Liver (tissue), 9 donors: ENCODE data around the gene SEMA4D. TPM values are rescaled to one million over a fixed set of nuclear protein-coding genes. Genes with fewer than 3 reads are reported as not detected.

ENCODE experiments used
- DNase-seq: peaks from one replicate; pipeline ENCODE4 v3.0.0-alpha.2; 2017; ENCODE audit warnings: low spot score
- H3K27ac ChIP-seq, 2 donors: one replicate each; pipeline ENCODE4 v1.7.0; 2013; ENCODE audit warnings: inconsistent platforms in 2 of 2, low read length in 2 of 2, control low read depth in 1 of 2, low read depth in 1 of 2, mild to moderate bottlenecking in 1 of 2
- H3K27me3 ChIP-seq, 4 donors: one replicate each; pipeline versions ENCODE4 v1.6.1 to v1.7.0; 2013; ENCODE audit warnings: low read length in 3 of 4, inconsistent platforms in 1 of 4, mild to moderate bottlenecking in 1 of 4, moderate library complexity in 1 of 4; ENCODE audit not compliant: control insufficient read depth in 4 of 4, insufficient read depth in 4 of 4
- H3K36me3 ChIP-seq, 4 donors: one replicate each; pipeline versions ENCODE4 v1.6.1 to v1.7.0; 2013; ENCODE audit warnings: low read length in 3 of 4, mild to moderate bottlenecking in 3 of 4, low read depth in 1 of 4, moderate library complexity in 1 of 4; ENCODE audit not compliant: control insufficient read depth in 4 of 4, insufficient read depth in 3 of 4
- H3K4me1 ChIP-seq, 4 donors: one replicate each; pipeline versions ENCODE4 v1.6.1 to v1.7.0; 2013; ENCODE audit warnings: low read length in 3 of 4, mild to moderate bottlenecking in 3 of 4, moderate library complexity in 1 of 4; ENCODE audit not compliant: control insufficient read depth in 4 of 4, insufficient read depth in 4 of 4
- H3K4me3 ChIP-seq, 3 donors: one replicate each; pipeline versions ENCODE4 v1.6.1 to v1.7.0; 2013; ENCODE audit warnings: low read length in 3 of 3, control low read depth in 1 of 3, low read depth in 1 of 3, mild to moderate bottlenecking in 1 of 3
- H3K9ac ChIP-seq, 2 donors: one replicate each; pipeline ENCODE4 v1.7.0; 2013; ENCODE audit warnings: low read length in 2 of 2, mild to moderate bottlenecking in 2 of 2, moderate library complexity in 2 of 2, control low read depth in 1 of 2, low read depth in 1 of 2
- H3K9me3 ChIP-seq, 4 donors: one replicate each; pipeline versions ENCODE4 v1.6.1 to v1.7.0; 2013; ENCODE audit warnings: low read length in 3 of 4; ENCODE audit not compliant: control insufficient read depth in 4 of 4
- ATF3 ChIP-seq: IDR thresholded peaks from 2 replicates; pipeline ENCODE4 v1.6.1; 2016; ENCODE audit warnings: antibody characterized with exemption
- CTCF ChIP-seq: fragments of 150-350 bp; IDR thresholded peaks from 2 replicates; pipeline ENCODE4 v1.5.1; 2017; ENCODE audit warnings: improper control_type of control experiment, low read depth, low read length; ENCODE audit not compliant: missing input control
- EGR1 ChIP-seq, 2 donors: IDR thresholded peaks; 2 replicates each; pipeline ENCODE4 v1.6.1; 2016 to 2018; ENCODE audit warnings: antibody characterized with exemption in 2 of 2, low read depth in 2 of 2
- FOXA1 ChIP-seq: IDR thresholded peaks from 2 replicates; pipeline ENCODE4 v1.6.1; 2016; ENCODE audit warnings: antibody characterized with exemption
- FOXA2 ChIP-seq: IDR thresholded peaks from 2 replicates; pipeline ENCODE4 v1.6.1; 2016; ENCODE audit warnings: antibody characterized with exemption
- GABPA ChIP-seq, 2 donors: IDR thresholded peaks in 1 of 2; conservative IDR thresholded peaks in 1 of 2; 2 replicates each; pipeline ENCODE4 v1.6.1; 2016; ENCODE audit warnings: antibody characterized with exemption in 2 of 2, mild to moderate bottlenecking in 1 of 2, moderate library complexity in 1 of 2
- HNF4A ChIP-seq, 2 donors: conservative IDR thresholded peaks; 2 replicates each; pipeline ENCODE4 v1.6.1; 2016; ENCODE audit warnings: antibody characterized with exemption in 2 of 2, mild to moderate bottlenecking in 2 of 2
- HNF4G ChIP-seq: IDR thresholded peaks from 2 replicates; pipeline ENCODE4 v1.6.1; 2016; ENCODE audit warnings: antibody characterized with exemption
- JUND ChIP-seq, 2 donors: IDR thresholded peaks; 2 replicates each; pipeline ENCODE4 v1.6.1; 2016; ENCODE audit warnings: antibody characterized with exemption in 2 of 2
- MAX ChIP-seq: IDR thresholded peaks from 2 replicates; pipeline ENCODE4 v1.6.1; 2016; ENCODE audit warnings: antibody characterized with exemption
- NR2F2 ChIP-seq: IDR thresholded peaks from 2 replicates; pipeline ENCODE4 v1.6.1; 2016; ENCODE audit warnings: antibody characterized with exemption
- RAD21 ChIP-seq, 2 donors: IDR thresholded peaks; 2 replicates each; pipeline ENCODE4 v1.6.1; 2016; ENCODE audit warnings: antibody characterized with exemption in 2 of 2, mild to moderate bottlenecking in 2 of 2
- REST ChIP-seq: IDR thresholded peaks from 2 replicates; pipeline ENCODE4 v1.6.1; 2016; ENCODE audit warnings: antibody characterized with exemption, mild to moderate bottlenecking
- RXRA ChIP-seq, 2 donors: IDR thresholded peaks; 2 replicates each; pipeline ENCODE4 v1.6.1; 2017 to 2018; ENCODE audit warnings: antibody characterized with exemption in 2 of 2, mild to moderate bottlenecking in 1 of 2
- SP1 ChIP-seq: IDR thresholded peaks from 2 replicates; pipeline ENCODE4 v1.6.1; 2018; ENCODE audit warnings: antibody characterized with exemption, mild to moderate bottlenecking
- TAF1 ChIP-seq: conservative IDR thresholded peaks from 2 replicates; pipeline ENCODE4 v1.6.1; 2016; ENCODE audit warnings: antibody characterized with exemption, mild to moderate bottlenecking
- YY1 ChIP-seq: IDR thresholded peaks from 2 replicates; pipeline ENCODE4 v1.6.1; 2016; ENCODE audit warnings: antibody characterized with exemption, mild to moderate bottlenecking
- ZBTB33 ChIP-seq: IDR thresholded peaks from 2 replicates; pipeline ENCODE4 v1.6.1; 2016; ENCODE audit warnings: antibody characterized with exemption
- WGBS: extraction: QIAGEN DNeasy Blood & Tissue Kit; methylation state at CpG from one replicate; pipeline ENCODE4 v1.1.7; 2013; 5-methylcytosine and 5-hydroxymethylcytosine counted together
- polyA plus RNA-seq, 2 donors: library from polyadenylated mRNA; stranded (reverse) in 1 of 2; unstranded in 1 of 2; fragments of 200-250 nt in 1 of 2; fragments of >200 nt in 1 of 2; fragmentation: Nextera tagmentation in 1 of 2; extraction: Ambion mirVana in 1 of 2; gene quantifications; one replicate each; pipeline versions ENCODE4 v1.2.1 to v1.2.3, GENCODE V29; 2013 to 2015
- total RNA-seq, 2 donors: library from RNA; depleted of rRNA; stranded (reverse); fragments of >200 nt; gene quantifications; one replicate each; pipeline ENCODE4 v1.2.3, GENCODE V29; 2014
- donor health status: healthy.
- donor health status: healthy.
- donor health status: healthy.
- donor health status: healthy.
- donor health status: healthy.

The SEMA4D gene
- total and polyA plus RNA-seq, 4 donors: 1.4 to 12.0 (median 4.1) TPM

GRCh38 chr9:89329917-89330316, 168.0 kb downstream of the SEMA4D start:
- H3K36me3 ChIP-seq: peaks cover 10 to 56% (median 50%) of the 10 kb centered on the region in 4 donors
- H3K27me3 ChIP-seq: no peaks in the 10 kb centered on the region
- no peak for DNase-seq
- peaks cover 0 to 4% (median 0%) of the 10 kb centered on the region in 4 donors for H3K4me1 ChIP-seq
- H3K9me3 ChIP-seq: no peaks in the 10 kb centered on the region
- no peak for TF ChIP-seq REST
- no peak for TF ChIP-seq RXRA (IDR thresholded peaks at IDR 0.05)
- TF ChIP-seq ZBTB33: no peak
- TF ChIP-seq YY1: no peak
- TF ChIP-seq EGR1 (IDR thresholded peaks at IDR 0.05; ENCODE audit: low read depth in 2 of 2): no peak
- no peak for TF ChIP-seq SP1
- no peak for TF ChIP-seq TAF1
- no peak for TF ChIP-seq FOXA2
- TF ChIP-seq GABPA (IDR thresholded peaks at IDR 0.05 in 1 of 2, conservative IDR thresholded peaks at IDR 0.05 in 1 of 2): no peak
- TF ChIP-seq HNF4A (conservative IDR thresholded peaks at IDR 0.05): no peak
- TF ChIP-seq HNF4G: no peak
- no peak for TF ChIP-seq MAX
- no peak for TF ChIP-seq FOXA1
- no peak for TF ChIP-seq ATF3
- TF ChIP-seq JUND (IDR thresholded peaks at IDR 0.05): no peak
- no peak for TF ChIP-seq RAD21 (IDR thresholded peaks at IDR 0.05)
- TF ChIP-seq NR2F2: no peak
- no peak for TF ChIP-seq CTCF
- H3K4me3 ChIP-seq: no peak overlapping the region
- no peak overlapping the region for H3K9ac ChIP-seq
- H3K27ac ChIP-seq: no peak overlapping the region

GRCh38 chr9:89328064-89328463, 169.8 kb downstream of the SEMA4D start:
- H3K4me1 ChIP-seq: peaks cover 0 to 6% (median 6%) of the 10 kb centered on the region in 4 donors
- no peak for TF ChIP-seq GABPA (IDR thresholded peaks at IDR 0.05 in 1 of 2, conservative IDR thresholded peaks at IDR 0.05 in 1 of 2)
- TF ChIP-seq NR2F2: no peak
- TF ChIP-seq MAX: no peak
- no peak for TF ChIP-seq EGR1 (IDR thresholded peaks at IDR 0.05; ENCODE audit: low read depth in 2 of 2)
- no peak for TF ChIP-seq CTCF
- no peak for TF ChIP-seq RAD21 (IDR thresholded peaks at IDR 0.05)
- TF ChIP-seq SP1: no peak
- no peak for TF ChIP-seq JUND (IDR thresholded peaks at IDR 0.05)
- TF ChIP-seq REST: no peak
- no peak for TF ChIP-seq FOXA1
- TF ChIP-seq YY1: no peak
- H3K9me3 ChIP-seq: no peaks in the 10 kb centered on the region
- no peaks in the 10 kb centered on the region for H3K27me3 ChIP-seq
- H3K9ac ChIP-seq: no peak overlapping the region
- H3K36me3 ChIP-seq: peaks cover 9 to 42% (median 38%) of the 10 kb centered on the region in 4 donors
- no peak overlapping the region for H3K4me3 ChIP-seq
- 91% methylated on average over 8 of the region's 8 CpGs for WGBS
- DNase-seq: no peak
- no peak overlapping the region for H3K27ac ChIP-seq
